ENCODE results near the gene FLNB.
"Not testable (repeated sequence)": the region's sequence is repeated elsewhere in the genome, so short reads cannot be mapped to it uniquely, and the experiment has no call there.

Gene FLNB

GRCh38 chr3:58034738-58035523 lies 26.7 kb downstream of the FLNB start:
- peak; percentile 40 for DNase-seq

DNA sequence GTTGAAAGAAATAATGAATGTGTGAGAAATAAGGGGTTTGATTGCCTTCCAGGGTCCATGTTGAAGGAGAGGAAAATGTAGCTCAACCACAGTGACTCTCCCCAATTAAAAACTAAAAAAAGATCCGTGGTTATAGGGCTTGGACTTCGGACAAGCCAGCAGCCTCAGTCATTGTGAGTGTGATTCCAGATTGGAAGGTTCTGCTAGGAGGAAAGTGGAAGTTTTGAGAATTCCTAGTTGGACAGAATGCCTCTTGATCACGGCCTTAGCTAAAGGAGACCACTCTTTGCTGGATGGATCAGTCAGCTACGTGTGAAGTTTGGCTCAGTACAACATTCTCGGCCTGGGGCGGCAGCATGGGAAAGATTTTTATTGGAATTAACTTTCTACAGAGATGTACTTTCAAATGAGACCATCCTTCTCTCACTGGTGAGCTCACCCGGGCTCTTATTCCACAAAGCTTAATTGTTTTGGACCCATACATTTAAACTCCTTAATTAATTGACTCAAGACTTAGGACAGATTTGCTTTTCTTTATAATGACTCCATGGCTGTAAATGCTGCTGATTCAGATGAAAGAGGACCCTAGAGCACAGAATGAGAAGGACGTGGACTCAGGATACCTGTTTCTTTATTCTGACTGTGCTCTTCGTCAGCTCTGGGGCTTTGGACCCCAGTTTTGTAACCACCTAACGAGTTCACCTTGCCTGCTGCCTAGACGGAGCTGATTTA lies 27.5 kb downstream of the FLNB start:
- no peak for DNase-seq

- DNase-seq: no peak
These were observed 28.2 kb downstream of the FLNB start for GRCh38 chr3:58036293-58037032.

- no peak for DNase-seq
These were observed 29.1 kb downstream of the FLNB start for GRCh38 chr3:58037141-58037910.

GRCh38 chr3:58038675-58039292 lies 30.6 kb downstream of the FLNB start:
- DNase-seq: no peak

DNA sequence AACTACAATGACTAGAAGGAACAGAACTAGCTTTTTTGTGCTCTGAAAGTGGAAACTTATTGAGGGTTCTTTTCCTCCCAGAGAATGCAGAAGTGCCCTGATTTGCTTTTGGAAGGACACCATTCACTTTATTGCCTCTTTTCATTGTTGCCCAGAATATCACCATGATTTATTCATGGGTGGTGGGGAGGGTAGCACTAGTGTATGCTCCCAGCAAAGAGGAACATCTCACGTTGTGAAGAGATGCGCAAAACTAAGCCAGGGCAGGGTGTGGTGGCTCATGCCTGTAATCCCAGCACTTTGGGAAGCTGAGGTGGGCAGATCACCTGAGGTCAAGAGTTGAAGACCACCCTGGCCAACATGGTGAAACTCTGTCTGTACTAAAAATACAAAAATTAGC lies 31.4 kb downstream of the FLNB start:
- no peak for DNase-seq

DNA sequence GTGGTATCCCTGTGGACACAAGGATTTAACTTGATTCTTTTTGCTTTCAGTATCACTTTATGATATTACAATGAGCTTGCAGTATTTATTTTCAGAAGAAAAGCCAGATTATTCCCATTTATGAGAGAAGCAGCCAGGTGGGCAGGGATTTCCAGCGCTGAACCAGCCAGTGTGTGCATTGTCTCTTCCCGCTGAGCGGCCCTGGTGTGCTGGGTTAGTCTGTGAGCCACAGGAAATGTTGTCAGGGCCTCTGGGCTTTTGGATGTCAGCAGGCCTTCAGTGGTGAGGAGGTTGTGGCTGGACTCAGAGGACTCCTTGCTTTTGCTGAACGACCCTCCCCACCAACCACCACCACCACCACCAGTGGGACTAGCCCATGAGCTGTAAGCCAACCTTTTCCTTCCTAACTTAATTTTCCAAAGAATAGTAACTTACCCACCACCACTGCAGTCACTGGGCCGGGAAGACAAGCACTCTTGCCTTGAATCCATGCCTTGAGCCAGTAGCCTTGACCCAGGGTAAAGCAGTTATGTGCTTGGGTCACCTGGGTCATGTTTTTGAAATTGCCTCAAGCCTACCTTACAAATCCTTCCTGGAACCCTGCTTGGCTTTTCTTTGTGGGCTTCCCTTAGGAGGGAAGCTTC lies 33.1 kb downstream of the FLNB start:
- no peak for DNase-seq

DNA sequence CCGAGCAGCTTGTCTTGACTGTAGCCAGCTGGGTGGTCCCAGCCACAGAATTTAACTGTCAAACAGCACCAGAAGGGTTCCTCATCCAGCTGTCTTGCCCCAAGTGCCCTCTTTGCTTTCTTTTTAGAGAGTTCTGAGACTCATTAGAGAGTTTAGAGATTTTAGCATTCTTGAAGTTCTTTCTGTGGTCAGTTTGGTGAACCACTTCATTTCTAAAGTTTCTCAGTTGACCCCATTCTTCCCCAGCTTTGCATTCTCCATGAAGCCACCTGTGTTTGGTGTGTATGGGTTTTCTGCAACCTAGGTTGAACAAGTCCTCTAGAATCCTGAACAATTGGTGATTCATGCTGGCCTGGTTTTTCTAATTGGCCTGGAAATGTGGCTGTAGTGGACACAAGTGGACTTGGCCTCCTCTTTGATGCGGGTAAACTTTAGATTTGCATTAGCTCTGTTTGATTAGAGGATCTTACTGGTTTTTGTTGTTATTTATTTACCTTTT lies 33.7 kb downstream of the FLNB start:
- DNase-seq: no peak

- no peak for DNase-seq
These were observed 34.9 kb downstream of the FLNB start for GRCh38 chr3:58042947-58043707.

DNA sequence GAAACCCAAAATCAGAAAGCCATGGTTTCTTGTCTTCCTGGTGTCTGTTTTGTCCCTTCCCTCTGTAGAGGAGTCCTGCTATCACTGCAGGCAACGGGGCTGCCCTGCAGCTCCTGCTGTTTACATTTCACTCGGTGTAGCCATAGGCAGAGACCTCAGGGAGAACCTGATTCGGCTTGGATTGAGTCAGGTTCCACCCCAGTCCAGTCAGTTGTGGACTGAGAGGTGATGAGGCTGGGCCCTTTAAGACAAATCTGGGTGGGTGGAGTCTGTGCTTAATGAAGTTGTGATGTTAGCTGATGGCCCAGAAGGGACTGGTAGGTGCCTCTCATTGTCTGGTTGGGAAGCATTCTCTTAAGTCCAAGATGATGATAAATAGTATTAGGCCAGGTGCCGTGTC lies 35.7 kb downstream of the FLNB start:
- DNase-seq: no peak

DNA sequence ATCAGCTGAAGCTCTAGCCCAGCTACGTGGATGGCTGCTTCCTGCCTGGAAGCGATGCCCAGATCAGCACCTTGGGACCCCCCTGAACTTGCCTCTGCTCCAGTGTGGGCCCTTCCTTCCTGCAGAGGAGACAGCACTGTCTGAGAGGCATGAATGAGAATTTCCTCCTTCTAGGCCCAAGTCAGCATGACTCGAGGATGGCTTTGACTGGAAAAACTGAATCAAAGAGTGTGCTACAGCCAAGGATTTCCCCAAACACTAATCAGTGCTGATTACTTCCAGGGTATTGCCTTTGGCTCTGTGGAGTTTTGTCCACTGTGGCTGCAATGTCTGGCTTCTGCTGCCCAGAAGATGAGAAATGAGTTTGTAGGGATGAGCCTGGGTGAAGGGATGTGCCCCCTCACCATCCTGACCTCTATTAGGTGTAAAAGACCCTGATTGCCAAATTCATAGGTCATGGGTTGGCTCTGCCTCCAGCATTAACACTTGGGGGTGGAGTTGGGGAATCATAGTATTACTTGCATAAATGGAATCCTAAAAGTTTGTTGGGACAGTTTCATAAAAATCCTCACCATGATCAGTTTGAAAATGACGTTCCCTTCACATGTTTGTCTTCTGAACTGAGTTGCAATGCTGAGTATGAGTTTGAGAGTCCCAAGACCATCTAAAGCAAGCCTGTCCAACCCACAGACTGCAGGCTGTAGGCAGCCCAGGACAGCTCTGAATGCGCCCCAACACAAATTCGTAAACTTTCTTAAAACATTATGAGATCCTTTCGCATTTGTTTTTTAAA lies 36.7 kb downstream of the FLNB start:
- no peak for DNase-seq

DNA sequence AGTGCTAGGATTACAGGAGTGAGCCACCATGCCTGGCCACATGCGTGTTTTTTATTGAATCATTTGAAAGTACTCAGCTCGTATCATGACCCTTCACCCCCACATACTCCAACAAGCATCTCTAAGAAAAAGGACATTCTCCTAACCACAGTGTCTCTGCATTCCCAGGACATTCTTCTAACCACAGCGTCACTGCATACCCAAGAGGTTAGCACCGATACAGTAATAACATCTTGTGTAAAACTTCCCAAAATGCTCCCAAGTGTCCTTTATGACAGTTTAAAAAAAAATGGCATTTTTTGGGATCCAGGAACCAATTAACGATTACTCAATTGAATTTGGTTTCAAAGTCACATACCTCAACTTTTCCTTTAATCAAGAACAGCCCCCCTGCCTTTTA lies 39.6 kb downstream of the FLNB start:
- no peak for DNase-seq

GRCh38 chr3:58048301-58048700 lies 40.1 kb downstream of the FLNB start:
- DNase-seq: no peak

DNA sequence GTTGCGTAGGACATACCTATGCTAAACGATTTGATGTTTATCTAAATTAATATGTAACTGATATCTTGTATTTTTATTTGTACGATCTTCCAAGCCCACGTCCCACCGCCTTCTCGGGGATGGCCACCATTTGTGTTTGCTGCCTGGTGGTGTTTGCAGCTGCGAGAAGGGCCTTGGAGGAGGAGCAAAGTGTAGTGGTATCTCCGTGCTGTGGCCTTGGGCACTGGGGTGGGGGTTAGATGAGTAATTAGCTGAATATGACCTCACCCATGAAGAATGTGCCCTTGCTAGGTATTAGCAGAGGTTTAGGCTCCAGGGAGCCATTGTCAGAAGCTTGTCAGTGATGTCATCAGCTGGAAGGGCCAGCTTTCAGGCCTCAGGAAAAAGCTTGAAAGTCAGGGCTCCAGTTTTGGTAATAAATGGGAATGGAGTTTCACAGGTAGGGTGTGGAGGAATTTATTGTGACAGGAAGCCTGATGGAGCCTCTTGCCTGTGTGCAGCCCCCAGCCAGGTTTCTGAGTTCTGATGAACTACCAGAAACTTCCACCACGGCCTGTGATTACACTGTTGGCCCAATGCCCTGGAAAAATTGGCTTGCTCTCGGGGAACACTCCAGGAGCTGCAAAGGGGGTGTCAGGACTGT lies 41.0 kb downstream of the FLNB start:
- DNase-seq: no peak

DNA sequence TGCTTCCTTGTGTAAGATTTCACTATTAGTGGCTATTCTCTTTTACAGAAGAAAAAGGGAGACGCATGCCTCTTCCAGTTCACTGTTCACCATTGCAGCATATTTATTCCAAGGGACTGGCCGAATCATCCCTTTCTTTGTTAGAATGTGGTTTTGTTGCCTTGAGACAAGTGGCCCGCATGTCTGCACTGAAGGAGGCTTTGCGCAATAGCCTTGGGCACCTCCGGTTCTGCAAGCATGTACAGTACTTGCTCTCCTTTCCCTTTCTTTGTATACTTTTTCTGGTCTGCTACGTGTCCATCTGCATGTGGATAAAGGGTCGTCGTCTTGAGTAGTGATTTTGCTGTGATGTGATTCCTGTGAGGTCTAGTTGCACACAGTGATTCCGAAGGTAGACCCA lies 43.0 kb downstream of the FLNB start:
- DNase-seq: no peak

DNA sequence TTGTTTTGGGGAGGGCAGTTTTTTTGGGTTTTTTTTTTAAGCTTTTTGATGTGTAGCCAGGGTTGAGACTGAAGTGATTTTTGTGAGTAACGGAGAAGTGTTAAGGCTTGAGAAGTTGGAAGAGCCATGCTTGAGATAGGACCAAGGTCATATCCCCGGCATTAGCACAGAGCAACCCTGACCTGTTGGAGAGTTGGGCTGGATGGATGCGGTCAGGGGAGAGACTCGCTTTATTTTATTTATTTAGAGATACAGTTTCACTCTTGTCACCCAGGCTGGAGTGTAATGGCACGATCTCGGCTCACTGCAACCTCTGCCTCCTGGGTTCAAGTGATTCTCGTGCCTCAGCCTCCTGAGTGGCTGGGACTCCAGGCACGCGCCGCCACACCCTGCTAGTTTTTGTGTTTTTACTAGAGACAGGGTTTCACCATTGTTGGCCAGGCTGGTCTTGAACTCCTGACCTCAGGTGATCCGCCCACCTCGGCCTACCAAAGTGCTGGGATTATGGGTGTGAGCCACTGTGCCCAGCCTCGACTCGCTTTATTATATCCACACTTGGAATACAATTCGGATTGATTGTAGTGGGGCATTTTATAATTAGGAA lies 43.5 kb downstream of the FLNB start:
- not testable (repeated sequence) for DNase-seq

- DNase-seq: peak; percentile 57
These were observed 44.4 kb downstream of the FLNB start for GRCh38 chr3:58052373-58053273.

- DNase-seq: no peak
These were observed 46.4 kb downstream of the FLNB start for GRCh38 chr3:58054652-58055051.

All from stimulated activated CD4-positive, alpha-beta T cell treated with anti-CD3 and anti-CD28 coated beads, Interleukin-15, amount 100 ng/mL, for 24 hours (primary cell).